Measurements from ENCODE around the gene SIL1. TPM values are rescaled to one million over a fixed set of nuclear protein-coding genes. Genes with fewer than 3 reads are reported as not detected.

The SIL1 gene
- total RNA-seq, 2 donors from 2014 or later = 31.6 to 64.4 TPM

- no peaks in the 10 kb centered on the region for H3K27me3 ChIP-seq
- H3K4me1 ChIP-seq = no peaks in the 10 kb centered on the region
- no peak overlapping the region for H3K4me3 ChIP-seq
- H3K27ac ChIP-seq = no peak overlapping the region
- H3K36me3 ChIP-seq = no peaks in the 10 kb centered on the region
- intact Hi-C loops (cut with DNase I) = loop anchor here (10.0 kb wide), 1 partner anchor 173 kb away; no protein-coding TSS in a partner anchor
- no peak for DNase-seq
- no peak for TF ChIP-seq CTCF (IDR thresholded peaks at IDR 0.05)
- peak overlapping the region in 1 of 2 donors; percentile 3 for H3K9ac ChIP-seq (ENCODE audit: low read depth in 2 of 2, low read length in 2 of 2)
- no peaks in the 10 kb centered on the region for H3K9me3 ChIP-seq
Measured at GRCh38 chr5:139091439-139092156, 106.6 kb downstream of the SIL1 start.

- Histone ChIP-seq H3K36me3 (no peaks in the 10 kb centered on the region), H3K4me3 (no peak overlapping the region), H3K27me3 (no peaks in the 10 kb centered on the region), H3K4me1 (no peaks in the 10 kb centered on the region), H3K9ac (ENCODE audit: low read depth in 2 of 2, low read length in 2 of 2) (no peak overlapping the region), H3K27ac (no peak overlapping the region), H3K9me3 (no peaks in the 10 kb centered on the region)
- no peak for TF ChIP-seq CTCF (IDR thresholded peaks at IDR 0.05)
- DNase-seq = no peak
- intact Hi-C loops (cut with DNase I) = loop anchor here (10.0 kb wide), 1 partner anchor 174 kb away; no protein-coding TSS in a partner anchor
Measured at GRCh38 chr5:139090581-139090980, 107.6 kb downstream of the SIL1 start.

GRCh38 chr5:139088024-139088423, 110.1 kb downstream of the SIL1 start:
- intact Hi-C loops (cut with DNase I) = no loop called here
- Histone ChIP-seq H3K9ac (ENCODE audit: low read depth in 2 of 2, low read length in 2 of 2) (no peak overlapping the region), H3K27ac (no peak overlapping the region), H3K4me3 (no peak overlapping the region), H3K27me3 (no peaks in the 10 kb centered on the region), H3K4me1 (no peaks in the 10 kb centered on the region), H3K9me3 (no peaks in the 10 kb centered on the region), H3K36me3 (no peaks in the 10 kb centered on the region)
- no peak for DNase-seq
- no peak for TF ChIP-seq CTCF (IDR thresholded peaks at IDR 0.05)

GRCh38 chr5:139082813-139083498, 115.2 kb downstream of the SIL1 start:
- Histone ChIP-seq H3K9ac (ENCODE audit: low read depth in 2 of 2, low read length in 2 of 2) (no peak overlapping the region), H3K4me3 (no peak overlapping the region), H3K4me1 (no peaks in the 10 kb centered on the region), H3K9me3 (no peaks in the 10 kb centered on the region), H3K27ac (no peak overlapping the region), H3K36me3 (no peaks in the 10 kb centered on the region), H3K27me3 (no peaks in the 10 kb centered on the region)
- intact Hi-C loops (cut with DNase I) = no loop called here
- TF ChIP-seq CTCF (IDR thresholded peaks at IDR 0.05) = no peak
- DNase-seq = no peak

GRCh38 chr5:139079991-139080610, 118.1 kb downstream of the SIL1 start:
- TF ChIP-seq CTCF (IDR thresholded peaks at IDR 0.05) = no peak
- intact Hi-C loops (cut with DNase I) = no loop called here
- no peak for DNase-seq
- Histone ChIP-seq H3K9me3 (no peaks in the 10 kb centered on the region), H3K4me3 (no peak overlapping the region), H3K4me1 (no peaks in the 10 kb centered on the region), H3K36me3 (no peaks in the 10 kb centered on the region), H3K9ac (ENCODE audit: low read depth in 2 of 2, low read length in 2 of 2) (no peak overlapping the region), H3K27me3 (no peaks in the 10 kb centered on the region), H3K27ac (no peak overlapping the region)

All from colonic mucosa (tissue), 4 donors.